ENCODE measurements around the gene UBA52. TPM values are rescaled to one million over a fixed set of nuclear protein-coding genes. Genes with fewer than 3 reads are reported as not detected.
"Not testable (repeated sequence)": the region's sequence is repeated elsewhere in the genome, so short reads cannot be mapped to it uniquely, and the experiment has no call there.

Gene UBA52
- total RNA-seq (2014; rRNA removed; shearing (Covaris generic)) = 1,284 and 1,363 TPM in 2 replicates
- 1,054 and 1,507 TPM in 2 replicates for polyA plus RNA-seq (2015; cell fraction: cytosol; rRNA removed)
- 198 and 202 TPM in 2 replicates for polyA plus RNA-seq (2015; cell fraction: nucleus; rRNA removed)

DNA sequence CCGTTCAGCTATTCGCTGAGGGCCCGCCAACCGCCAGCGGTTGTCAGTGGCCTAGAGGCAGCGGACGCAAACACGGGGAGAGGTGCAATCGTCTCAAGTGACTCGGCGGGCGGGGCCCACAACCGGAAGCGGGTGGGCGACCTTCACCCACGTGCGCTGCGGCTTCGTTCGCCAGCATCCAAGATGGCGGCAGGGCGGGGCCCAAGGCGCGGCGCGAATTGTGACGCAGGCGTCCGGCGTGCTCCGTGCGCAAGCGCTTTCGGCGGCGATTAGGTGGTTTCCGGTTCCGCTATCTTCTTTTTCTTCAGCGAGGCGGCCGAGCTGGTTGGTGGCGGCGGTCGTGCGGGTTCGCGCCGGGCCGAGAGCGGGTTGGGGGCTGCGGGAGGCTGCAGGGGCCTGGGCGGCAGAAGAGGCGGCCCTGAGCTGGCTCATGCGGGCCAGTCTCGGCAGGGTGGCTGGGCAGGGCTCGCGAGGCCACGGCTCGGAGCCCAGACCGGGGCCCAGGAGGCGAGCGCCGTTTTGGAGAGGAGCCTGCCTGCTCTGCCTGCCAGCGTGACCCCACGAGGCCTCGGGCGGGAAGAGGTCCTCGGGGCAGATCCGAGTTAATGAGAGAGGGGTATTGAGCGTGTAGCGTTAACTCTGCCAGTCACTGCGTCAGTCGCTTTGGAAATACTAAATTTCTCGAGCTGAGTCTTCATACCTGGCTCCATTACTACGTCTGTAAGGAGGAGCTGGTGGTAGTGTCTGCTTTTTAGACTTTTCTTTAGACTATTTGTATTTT is at the start of gene UBA52:
Gene UBA52 (plus strand): TSS at position 294 of the 781 bp plus-strand sequence. CDS start 1,444 bp downstream, outside the sequence.
- in situ Hi-C loops (cut with HindIII; ENCODE audit: low pct_unique_long_range_greater_than_20kb, low sequenced_read_pairs) = no loop called here
- DNase-seq (ENCODE audit: low read depth, low spot score) = peak; percentile 94

DNA sequence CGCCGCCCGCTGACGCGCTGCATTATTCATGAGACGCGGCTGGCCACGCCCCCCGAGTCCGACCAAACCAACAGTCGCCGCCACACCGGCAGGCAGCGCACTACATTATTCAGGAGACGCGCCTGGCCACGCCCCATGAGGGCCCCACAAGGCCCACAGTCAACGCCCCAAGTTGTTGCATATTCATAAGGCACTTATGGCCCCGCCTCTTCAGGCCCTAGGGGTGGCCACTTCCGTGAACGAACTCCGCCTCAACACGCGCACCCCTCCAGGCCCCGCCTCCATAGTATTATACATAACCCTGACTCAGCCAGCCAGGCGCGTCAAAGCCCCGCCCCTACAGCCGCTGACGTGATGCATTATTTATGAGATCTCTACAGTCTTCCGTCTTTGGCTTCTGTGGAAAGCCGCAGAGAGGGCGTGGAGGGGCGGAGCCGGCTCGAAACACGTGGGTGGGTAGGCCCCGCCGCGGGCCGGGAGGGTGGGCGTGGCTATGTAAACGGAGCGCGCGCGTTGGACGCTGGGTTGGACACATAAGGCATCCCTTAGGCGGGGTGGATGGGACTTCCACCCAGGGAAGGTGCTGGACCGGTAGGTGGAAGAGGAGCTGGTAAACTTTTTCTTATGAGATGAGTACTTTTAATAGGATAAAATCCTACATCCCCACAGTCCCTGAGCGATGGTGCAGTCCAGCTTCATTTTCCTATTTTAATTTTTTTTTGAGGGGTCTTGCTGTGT is 49.4 kb upstream of the UBA52 start:
- in situ Hi-C loops (cut with HindIII; ENCODE audit: low pct_unique_long_range_greater_than_20kb, low sequenced_read_pairs) = no loop called here
- DNase-seq (ENCODE audit: low read depth, low spot score) = peak; percentile 99

DNA sequence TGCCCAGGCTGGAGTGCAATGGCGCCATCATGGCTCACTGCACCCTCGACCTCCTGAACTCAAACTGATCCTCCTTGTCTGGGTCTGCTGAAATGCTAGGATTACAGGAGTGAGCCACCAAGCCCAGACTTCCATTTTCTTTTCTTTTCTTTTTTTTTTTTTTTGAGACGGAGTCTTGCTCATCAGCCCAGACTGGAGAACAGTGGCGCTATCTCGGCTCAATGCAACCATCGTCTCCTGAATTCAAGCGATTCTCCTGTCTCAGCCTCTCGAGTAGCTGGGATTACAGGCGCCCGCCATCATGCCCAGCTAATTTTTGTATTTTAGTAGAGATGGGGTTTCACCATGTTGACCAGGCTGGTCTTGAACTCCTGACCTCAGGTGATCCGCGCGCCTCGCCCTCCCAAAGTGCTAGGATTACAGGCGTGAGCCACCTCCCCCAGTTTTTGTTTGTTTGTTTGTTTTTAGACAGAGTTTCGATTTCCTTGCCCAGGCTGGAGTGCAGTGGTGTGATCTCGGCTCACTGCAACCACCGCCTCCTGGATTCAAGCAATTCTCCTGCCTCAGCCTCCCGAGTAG is 48.7 kb upstream of the UBA52 start:
- DNase-seq (ENCODE audit: low read depth, low spot score); in situ Hi-C loops (cut with HindIII; ENCODE audit: low pct_unique_long_range_greater_than_20kb, low sequenced_read_pairs): not testable (repeated sequence)

DNA sequence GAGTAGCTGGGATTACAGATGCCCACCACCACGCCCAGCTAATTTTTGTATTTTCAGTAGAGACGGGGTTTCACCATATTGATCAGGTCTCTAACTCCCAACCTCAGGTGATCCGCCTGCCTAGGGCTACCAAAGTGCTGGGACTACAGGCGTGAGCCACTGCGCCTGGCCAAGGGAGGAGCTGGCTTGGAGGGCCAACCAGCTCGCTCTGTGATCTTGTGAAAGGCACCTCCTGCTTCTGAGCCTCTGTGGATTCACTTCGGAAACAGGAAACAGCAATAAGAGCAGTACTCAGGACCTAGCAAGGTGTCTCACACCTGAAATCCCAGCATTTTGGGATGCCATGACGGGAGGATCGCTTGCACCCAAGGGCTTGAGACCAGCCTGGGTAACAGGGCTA is 47.8 kb upstream of the UBA52 start:
- no peak for DNase-seq (ENCODE audit: low read depth, low spot score)
- in situ Hi-C loops (cut with HindIII; ENCODE audit: low pct_unique_long_range_greater_than_20kb, low sequenced_read_pairs) = no loop called here

DNA sequence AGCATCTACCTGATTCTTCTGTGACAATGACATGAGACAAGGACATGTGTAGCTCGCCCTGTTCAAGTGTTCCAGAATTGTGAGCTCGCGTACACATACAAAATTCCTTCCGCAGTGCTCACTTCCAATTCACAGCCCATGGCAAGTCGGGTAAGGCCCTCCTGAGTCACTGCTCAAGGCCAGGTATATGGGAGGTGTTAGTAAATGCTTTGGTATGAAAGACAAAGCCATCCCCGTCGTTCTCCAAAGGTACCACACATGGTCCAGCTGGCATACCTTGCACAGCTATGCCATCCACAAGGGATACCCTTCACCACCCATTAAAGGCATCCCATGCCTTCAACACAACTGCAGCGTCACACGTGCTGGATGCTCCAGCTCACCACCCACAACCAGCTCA is 45.3 kb upstream of the UBA52 start:
- in situ Hi-C loops (cut with HindIII; ENCODE audit: low pct_unique_long_range_greater_than_20kb, low sequenced_read_pairs) = no loop called here
- no peak for DNase-seq (ENCODE audit: low read depth, low spot score)

DNA sequence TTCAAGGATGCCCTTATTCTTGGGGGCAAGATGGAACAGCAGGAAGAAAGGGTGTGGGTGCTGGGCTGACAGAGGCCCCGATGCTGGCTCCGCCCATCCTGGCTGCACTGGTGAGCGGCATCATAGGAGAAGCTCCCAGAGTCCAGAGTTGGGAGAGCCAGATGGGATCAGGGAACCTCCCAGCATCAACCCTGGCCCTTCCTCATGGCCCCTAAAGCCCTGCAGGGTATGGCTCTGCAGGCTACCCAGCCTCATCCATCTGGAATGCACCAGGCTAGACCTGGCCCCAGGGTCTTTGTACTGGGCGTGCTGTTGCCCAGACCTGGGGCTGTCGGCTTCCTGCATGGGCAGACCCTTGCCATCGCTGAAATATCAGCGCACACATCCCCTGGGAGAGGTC is 41.9 kb upstream of the UBA52 start:
- in situ Hi-C loops (cut with HindIII; ENCODE audit: low pct_unique_long_range_greater_than_20kb, low sequenced_read_pairs) = no loop called here
- DNase-seq (ENCODE audit: low read depth, low spot score) = no peak

DNA sequence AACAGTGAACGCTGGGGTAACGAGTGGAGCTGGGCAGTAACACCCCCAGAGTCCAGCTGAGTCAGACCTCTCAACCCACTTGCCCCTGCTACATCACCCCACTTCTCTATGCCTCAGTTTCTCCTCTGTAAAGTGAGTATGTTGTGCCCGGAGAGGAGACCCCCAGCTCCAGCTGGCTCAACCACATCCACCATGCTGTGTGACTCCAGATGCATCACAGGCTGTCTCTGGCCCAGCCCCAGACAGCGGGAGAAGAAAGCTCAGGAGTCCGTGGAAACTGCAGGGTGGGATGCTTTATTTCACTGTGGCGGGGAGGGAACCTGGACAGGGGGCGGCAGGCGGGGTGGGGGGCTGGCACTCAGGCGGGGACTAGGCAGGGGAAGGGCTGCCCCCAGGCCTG is 40.2 kb upstream of the UBA52 start:
- DNase-seq (ENCODE audit: low read depth, low spot score) = no peak
- in situ Hi-C loops (cut with HindIII; ENCODE audit: low pct_unique_long_range_greater_than_20kb, low sequenced_read_pairs) = no loop called here

DNA sequence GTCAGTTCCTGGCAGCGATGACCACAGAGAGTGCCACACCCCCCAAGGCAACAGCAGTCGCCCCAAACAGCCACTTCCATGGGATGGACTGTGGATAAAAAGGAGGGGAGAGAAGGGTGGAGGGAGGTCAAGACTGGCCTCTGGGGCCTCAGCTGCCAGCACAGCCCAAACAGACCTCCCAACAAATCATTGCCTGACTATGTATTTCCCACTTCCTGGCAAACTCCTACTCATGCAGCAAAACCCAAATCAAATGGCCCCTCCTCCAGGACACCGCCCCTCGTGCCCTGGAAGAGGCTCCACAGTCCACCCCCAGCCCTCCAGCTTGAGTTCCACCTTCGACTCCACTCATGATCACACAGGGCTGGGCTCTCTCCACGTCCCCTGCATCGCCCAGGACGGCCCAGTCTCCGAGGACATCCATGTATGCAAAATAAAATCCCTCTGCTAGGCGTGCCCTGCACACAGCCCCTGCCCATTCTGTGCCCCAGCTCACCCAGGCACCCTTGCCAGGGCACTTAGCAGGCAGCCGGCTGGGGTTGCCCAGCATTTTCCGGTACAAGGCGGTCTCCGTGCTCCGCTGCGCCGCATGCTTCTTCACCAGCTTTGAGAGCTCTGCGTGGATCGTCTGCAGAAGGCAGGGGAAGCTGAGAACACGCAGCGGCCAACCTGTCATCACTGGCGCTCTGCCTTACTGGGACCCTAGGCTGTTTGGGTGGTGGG is 39.3 kb upstream of the UBA52 start:
- in situ Hi-C loops (cut with HindIII; ENCODE audit: low pct_unique_long_range_greater_than_20kb, low sequenced_read_pairs) = no loop called here
- no peak for DNase-seq (ENCODE audit: low read depth, low spot score)

DNA sequence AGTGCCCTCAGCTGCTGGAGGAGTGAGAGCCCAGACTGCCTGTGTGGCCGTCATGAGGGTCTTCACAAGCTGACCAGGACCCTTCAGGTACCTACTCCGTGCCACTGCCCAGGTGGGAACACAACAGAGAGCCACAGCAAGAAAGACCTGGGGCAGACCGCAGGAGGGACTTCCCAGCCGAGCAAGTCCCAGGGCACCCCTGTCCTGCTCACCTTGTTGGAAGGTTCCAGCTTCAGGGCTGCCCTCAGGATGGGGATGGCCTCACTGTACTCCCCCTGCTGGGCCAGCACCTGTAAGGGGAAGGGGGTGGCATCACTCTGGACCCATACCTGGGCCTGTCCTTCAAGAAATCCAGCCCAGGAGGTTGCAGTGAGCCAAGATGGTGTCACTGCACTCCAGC is 38.6 kb upstream of the UBA52 start:
- no peak for DNase-seq (ENCODE audit: low read depth, low spot score)
- in situ Hi-C loops (cut with HindIII; ENCODE audit: low pct_unique_long_range_greater_than_20kb, low sequenced_read_pairs) = no loop called here

DNA sequence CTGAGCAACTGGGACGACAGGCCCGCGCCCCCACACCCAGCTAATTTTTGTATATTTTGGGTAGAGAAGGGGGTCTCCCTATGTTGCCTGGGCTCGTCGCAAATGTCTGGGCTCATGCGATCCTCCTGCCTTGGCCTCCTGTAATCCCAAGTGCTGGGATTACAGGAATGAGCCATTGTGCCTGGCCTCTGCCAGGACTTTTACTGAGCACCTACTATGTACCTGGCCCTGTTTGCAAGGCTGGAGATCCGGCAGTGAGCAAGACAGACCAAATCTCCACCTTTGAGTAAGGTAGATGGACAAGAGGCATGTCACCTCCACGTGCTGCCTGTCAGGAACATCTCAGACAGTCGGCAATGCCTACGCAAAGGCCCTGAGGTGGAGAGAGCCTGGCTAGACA is 35.2 kb upstream of the UBA52 start:
- no peak for DNase-seq (ENCODE audit: low read depth, low spot score)
- in situ Hi-C loops (cut with HindIII; ENCODE audit: low pct_unique_long_range_greater_than_20kb, low sequenced_read_pairs) = no loop called here

DNA sequence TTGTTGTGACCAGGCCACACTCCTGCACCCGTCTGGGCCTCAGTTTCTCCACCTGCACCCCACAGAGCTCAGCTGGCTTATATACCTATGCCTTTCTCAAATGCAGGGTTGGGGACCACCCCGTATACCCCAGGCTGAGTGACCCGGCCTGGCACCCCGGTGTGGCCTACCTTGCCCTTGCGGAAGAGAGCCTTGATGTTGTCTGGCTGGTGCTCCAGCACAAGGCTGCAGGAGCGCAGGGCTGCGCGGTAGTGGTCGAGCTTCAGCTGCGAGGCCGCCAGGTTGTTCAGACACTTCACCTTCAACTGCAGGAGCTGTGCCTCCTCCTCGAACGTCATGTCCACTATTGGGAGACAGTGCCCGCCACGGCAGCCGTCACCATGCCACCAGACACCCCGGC is 34.2 kb upstream of the UBA52 start:
- no peak for DNase-seq (ENCODE audit: low read depth, low spot score)
- in situ Hi-C loops (cut with HindIII; ENCODE audit: low pct_unique_long_range_greater_than_20kb, low sequenced_read_pairs) = no loop called here

DNA sequence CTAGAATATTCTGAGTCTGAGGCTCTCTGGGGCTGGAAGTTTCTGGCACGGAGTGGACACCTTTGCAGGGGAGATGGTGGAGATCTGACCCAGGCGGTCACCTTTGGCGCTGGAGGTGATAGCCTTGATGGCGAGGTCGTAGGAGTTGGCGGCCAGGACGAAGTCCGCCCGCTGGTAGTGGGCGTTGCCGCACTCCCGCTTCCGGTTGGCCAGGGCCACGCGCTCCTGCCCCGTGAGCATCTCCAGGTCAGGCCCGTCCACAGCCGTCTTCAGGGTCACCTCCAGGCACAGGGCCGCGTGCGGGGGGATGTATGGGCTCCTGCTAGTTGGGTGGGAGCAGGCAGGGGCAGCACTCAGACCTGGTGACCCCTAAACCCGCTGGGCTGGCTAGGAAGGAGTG is 33.5 kb upstream of the UBA52 start:
- in situ Hi-C loops (cut with HindIII; ENCODE audit: low pct_unique_long_range_greater_than_20kb, low sequenced_read_pairs) = no loop called here
- no peak for DNase-seq (ENCODE audit: low read depth, low spot score)

DNA sequence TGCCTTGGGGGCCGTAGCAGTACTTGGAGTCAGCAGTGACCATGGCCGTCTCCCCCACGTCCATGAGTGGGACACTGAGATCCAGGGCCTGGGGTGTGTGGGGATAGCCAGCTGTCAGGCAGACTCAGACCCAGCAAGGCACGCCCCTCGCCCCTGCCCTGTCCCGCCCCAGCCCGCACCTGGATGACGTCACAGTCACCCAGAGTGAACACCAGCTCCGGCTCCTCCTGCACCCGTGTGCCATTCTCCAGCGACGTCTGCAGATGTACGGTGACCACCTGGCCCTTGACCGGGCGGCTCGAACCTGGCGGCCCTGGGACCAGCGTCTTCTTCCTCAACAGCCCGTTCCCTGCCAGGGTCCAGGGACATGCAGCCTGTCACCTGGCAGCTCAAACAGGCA is 32.3 kb upstream of the UBA52 start:
- no peak for DNase-seq (ENCODE audit: low read depth, low spot score)
- in situ Hi-C loops (cut with HindIII; ENCODE audit: low pct_unique_long_range_greater_than_20kb, low sequenced_read_pairs) = no loop called here

DNA sequence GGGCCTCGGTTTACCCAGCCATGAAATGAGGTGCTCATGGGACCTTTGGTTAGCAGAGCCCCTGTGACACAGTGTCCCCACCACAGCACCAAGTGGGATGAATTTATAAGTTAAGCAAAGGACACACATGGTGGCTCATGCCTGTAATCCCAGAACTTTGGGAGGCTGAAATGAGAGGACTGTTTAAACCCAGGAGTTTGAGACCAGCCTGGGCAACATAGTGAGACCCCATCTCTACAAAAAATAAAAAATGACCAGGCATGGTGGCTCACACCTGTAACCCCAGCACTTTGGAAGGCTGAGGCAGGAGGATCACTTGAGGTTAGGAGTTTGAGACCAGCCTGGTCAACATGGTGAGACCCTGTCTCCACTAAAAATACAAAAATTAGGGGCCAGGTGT is 31.5 kb upstream of the UBA52 start:
- in situ Hi-C loops (cut with HindIII; ENCODE audit: low pct_unique_long_range_greater_than_20kb, low sequenced_read_pairs); DNase-seq (ENCODE audit: low read depth, low spot score): not testable (repeated sequence)

DNA sequence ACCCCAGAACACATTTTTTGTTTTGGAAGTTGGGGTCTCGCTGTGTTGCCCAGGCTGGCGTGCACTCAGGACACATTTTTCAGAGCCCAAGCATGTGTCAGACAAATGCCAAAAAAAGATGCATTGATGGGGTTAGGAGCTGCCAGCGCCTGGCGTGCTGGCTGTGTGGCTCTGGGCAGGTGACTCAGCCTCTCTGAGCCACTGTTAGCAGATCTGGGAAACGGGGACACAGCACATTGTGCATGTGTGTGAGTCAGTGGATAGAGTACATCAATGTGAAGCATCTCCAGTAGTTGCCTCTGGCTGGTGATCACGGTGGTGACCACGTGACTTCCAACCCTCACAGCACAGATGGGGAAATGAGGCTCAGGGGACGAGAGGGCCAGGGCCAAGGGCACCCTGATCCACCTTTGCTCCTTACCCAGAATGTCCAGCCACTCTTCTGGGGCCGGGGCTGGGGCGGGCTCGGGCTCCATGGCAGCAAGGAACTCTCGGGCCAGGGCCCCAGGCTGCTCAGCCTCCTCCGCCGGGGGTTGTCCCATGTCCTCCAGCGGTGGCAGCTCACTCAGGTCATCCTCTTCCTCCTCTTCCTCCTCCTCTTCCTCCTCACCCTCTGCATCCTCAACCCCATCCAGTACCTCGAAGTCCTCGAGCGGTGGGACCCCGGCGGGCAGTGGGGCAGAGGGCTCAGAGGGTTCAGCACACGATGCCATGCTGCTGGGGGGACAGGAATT is 30.2 kb upstream of the UBA52 start:
- no peak for DNase-seq (ENCODE audit: low read depth, low spot score)
- in situ Hi-C loops (cut with HindIII; ENCODE audit: low pct_unique_long_range_greater_than_20kb, low sequenced_read_pairs) = no loop called here

DNA sequence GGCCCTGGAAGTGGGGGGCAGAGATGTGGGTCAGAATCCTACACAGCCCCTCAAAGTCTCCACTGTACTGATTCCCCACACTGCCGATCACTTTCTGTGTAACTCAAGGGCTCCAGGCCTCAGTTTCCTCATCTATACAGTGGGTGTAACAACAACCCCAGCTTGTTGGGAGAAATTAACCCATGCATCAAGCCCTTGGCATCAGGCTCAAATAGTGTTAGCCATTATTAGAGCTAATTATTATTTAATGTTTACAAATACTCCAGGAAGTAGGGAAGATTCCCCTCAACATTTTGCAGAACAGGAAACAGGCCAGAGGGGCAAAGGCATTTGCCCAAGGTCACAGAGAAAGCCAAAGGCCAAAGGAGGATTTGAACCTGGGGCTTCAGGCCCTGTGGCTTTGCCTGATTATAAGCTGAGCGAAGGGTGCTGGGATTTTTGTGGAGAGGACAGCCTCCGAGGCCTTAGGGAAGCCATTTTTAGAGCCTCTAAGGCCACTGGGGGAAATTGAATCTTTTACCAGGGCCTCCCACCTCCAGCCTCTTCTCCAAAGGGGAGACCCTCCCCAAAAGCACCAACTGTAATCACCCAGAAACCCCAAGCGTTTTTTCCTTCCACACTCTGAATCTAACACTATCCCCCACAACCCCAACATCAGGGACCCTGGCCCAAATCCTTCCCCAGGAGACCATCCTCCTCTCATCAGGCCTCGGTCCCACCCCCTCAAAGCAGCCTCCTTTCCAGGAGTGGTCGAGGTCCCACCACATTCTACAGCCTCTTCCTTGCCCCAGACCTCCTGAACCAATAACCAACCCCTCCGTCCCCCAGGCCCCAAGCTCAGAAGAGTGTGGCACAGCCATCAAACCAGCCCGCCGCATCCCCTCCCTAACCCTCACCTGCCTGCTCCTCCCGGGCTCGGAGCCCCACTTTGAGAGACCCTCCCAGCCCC is 29.4 kb upstream of the UBA52 start:
- in situ Hi-C loops (cut with HindIII; ENCODE audit: low pct_unique_long_range_greater_than_20kb, low sequenced_read_pairs) = no loop called here
- peak; percentile 7 for DNase-seq (ENCODE audit: low read depth, low spot score)

Measured in SK-MEL-5 (cell line).